Endothelial cell of umbilical vein (primary cell): ENCODE data around the gene TMEM203. TPM values are rescaled to one million over a fixed set of nuclear protein-coding genes. Genes with fewer than 3 reads are reported as not detected.

Experiments used
- BruUV-seq: library from RNA; stranded (reverse); fragments of 400-500 nt; replicated peaks from 2 replicates; lab custom pipeline; 2021; lab: Mats Ljungman, UMichigan
- CTCF ChIA-PET: fragments of 300-600, 350-600 bp; sonication (Branson Sonifier 250); formaldehyde crosslinking; loops from one replicate; lab custom pipeline; 2021; ENCODE audit warnings: antibody characterized with exemption, inconsistent platforms; lab: Charles Lee
- POLR2A ChIA-PET: fragments of 300-600, 350-600 bp; sonication (Branson Sonifier 250); formaldehyde crosslinking; loops from one replicate; lab custom pipeline; 2021; ENCODE audit warnings: antibody characterized with exemption, inconsistent platforms; lab: Charles Lee
- DNase-seq: peaks from one replicate; pipeline ENCODE4 v3.0.0-alpha.2; 2011; ENCODE audit warnings: low read depth, low spot score
- FAIRE-seq: peaks from 2 replicates; lab custom pipeline; 2011; peaks lifted over from hg19 to GRCh38; lab: Jason Lieb, UNC
- H2AFZ ChIP-seq: 2 replicates; pipeline ENCODE4 v1.6.0; 2012; ENCODE audit warnings: low read depth, low read length, control low read depth, inconsistent platforms
- H3K27ac ChIP-seq: 2 replicates; pipeline ENCODE4 v1.5.1; 2011; ENCODE audit warnings: low read depth, mild to moderate bottlenecking, control low read depth, low read length, moderate library complexity; ENCODE audit not compliant: insufficient read depth
- H3K27me3 ChIP-seq, 2 experiments: 2 replicates each; pipeline versions ENCODE4 v1.6.0 to v1.6.1; 2011; ENCODE audit warnings: low read length in 2 of 2, mixed read lengths in 1 of 2; ENCODE audit not compliant: control insufficient read depth in 2 of 2, insufficient read depth in 2 of 2
- H3K36me3 ChIP-seq, 2 experiments: 2 replicates in 1 of 2; 3 replicates in 1 of 2; pipeline ENCODE4 v1.5.1; 2011; ENCODE audit warnings: low read length in 2 of 2, mild to moderate bottlenecking in 1 of 2, moderate library complexity in 1 of 2; ENCODE audit not compliant: control insufficient read depth in 2 of 2, insufficient read depth in 2 of 2; ENCODE audit errors: extremely low read depth in 1 of 2
- H3K4me1 ChIP-seq: 3 replicates; pipeline ENCODE4 v1.5.1; 2011; ENCODE audit warnings: mild to moderate bottlenecking, low read length; ENCODE audit not compliant: control insufficient read depth, insufficient read depth; ENCODE audit errors: extremely low read depth
- H3K4me2 ChIP-seq: 2 replicates; pipeline ENCODE4 v1.6.1; 2011; ENCODE audit warnings: low read length, control low read depth, mixed read lengths; ENCODE audit not compliant: insufficient read depth
- H3K4me3 ChIP-seq, 3 experiments: fragments of 200-600 bp in 1 of 3; sonication (generic), shearing (Covaris generic) in 1 of 3; replicated peaks in 1 of 3; 2 replicates each; pipeline ENCODE4 v1.5.1; 2011 to 2016; ENCODE audit warnings: control low read depth in 3 of 3, low read length in 3 of 3, mild to moderate bottlenecking in 2 of 3, inconsistent platforms in 1 of 3, low read depth in 1 of 3, moderate library complexity in 1 of 3; ENCODE audit not compliant: insufficient read depth in 1 of 3
- H3K79me2 ChIP-seq: 2 replicates; pipeline ENCODE4 v1.6.0; 2012; ENCODE audit warnings: low read length, inconsistent platforms; ENCODE audit not compliant: control insufficient read depth, insufficient read depth
- H3K9ac ChIP-seq: replicated peaks from 2 replicates; pipeline ENCODE3; 2011; ENCODE audit warnings: low read length, control low read depth; ENCODE audit not compliant: insufficient read depth; ENCODE audit errors: extremely low read depth
- H3K9me1 ChIP-seq: replicated peaks from 3 replicates; pipeline ENCODE4 v1.6.0; 2011; ENCODE audit warnings: mild to moderate bottlenecking, low read length; ENCODE audit not compliant: control insufficient read depth, insufficient read depth; ENCODE audit errors: extremely low read depth
- H3K9me3 ChIP-seq: replicated peaks from 2 replicates; pipeline ENCODE4 v1.5.1; 2012; ENCODE audit warnings: low read length, inconsistent platforms; ENCODE audit not compliant: control insufficient read depth, insufficient read depth
- H4K20me1 ChIP-seq: replicated peaks from 2 replicates; pipeline ENCODE3; 2011; ENCODE audit warnings: mild to moderate bottlenecking, low read length; ENCODE audit not compliant: control insufficient read depth, insufficient read depth; ENCODE audit errors: extremely low read depth
- EZH2 ChIP-seq: IDR thresholded peaks from 2 replicates; pipeline ENCODE4 v1.6.1; 2012; ENCODE audit warnings: borderline replicate concordance, low read depth, mild to moderate bottlenecking, moderate library complexity, low read length, inconsistent platforms; ENCODE audit not compliant: severe bottlenecking
- FOS ChIP-seq: IDR thresholded peaks from 2 replicates; pipeline ENCODE4 v1.6.1; 2011; ENCODE audit warnings: mild to moderate bottlenecking, low read length, moderate library complexity, borderline replicate concordance; ENCODE audit not compliant: insufficient read depth
- GATA2 ChIP-seq: IDR thresholded peaks from 2 replicates; pipeline ENCODE4 v1.7.0; 2011; ENCODE audit warnings: low read depth, mild to moderate bottlenecking, moderate library complexity, mixed read lengths, low read length; ENCODE audit not compliant: insufficient read length, insufficient read depth
- JUN ChIP-seq: IDR thresholded peaks from 2 replicates; pipeline ENCODE4 v1.6.1; 2011; ENCODE audit warnings: borderline replicate concordance, low read depth; ENCODE audit not compliant: insufficient read length, insufficient read depth
- MYC ChIP-seq: IDR thresholded peaks from one replicate; pipeline ENCODE4 v1.6.1; 2011; ENCODE audit warnings: mild to moderate bottlenecking, low read depth, low read length
- POLR2A ChIP-seq: IDR thresholded peaks from 2 replicates; pipeline ENCODE4 v1.6.1; 2012; ENCODE audit warnings: low read depth, mild to moderate bottlenecking, control low read depth, low read length
- POLR2AphosphoS5 ChIP-seq: IDR thresholded peaks from 2 replicates; pipeline ENCODE4 v1.6.1; 2012; ENCODE audit warnings: low read depth, mild to moderate bottlenecking, control low read depth, low read length, moderate library complexity; ENCODE audit not compliant: insufficient read depth
- dilution Hi-C: fragments of 300-500 bp; cut with MboI; formaldehyde crosslinking; loops from one replicate; pipeline ENCODE4 v1.15.0; 2019; ENCODE audit warnings: low sequenced_read_pairs; ENCODE audit not compliant: extremely low pct_ligation_motif_present
- intact Hi-C: fragments of 100-400 bp; cut with micrococcal nuclease; formaldehyde crosslinking; loops from one replicate; pipeline ENCODE4 v1.10.0; 2022
- polyA plus RNA-seq, 4 experiments: library from polyadenylated mRNA; depleted of rRNA in 3 of 4; stranded (reverse) in 3 of 4; unstranded in 1 of 4; fragments of >200 nt; gene quantifications; 2 replicates each; pipeline versions ENCODE4 v1.2.1 to v1.2.3, GENCODE V29; 2011 to 2012; ENCODE audit warnings: missing spikeins in 1 of 4
- total RNA-seq: library from RNA; stranded (reverse); gene quantifications from 2 replicates; pipeline ENCODE4 v1.2.3, GENCODE V29; 2021
- TF ChIP-seq, protein P1 (sequence below): IDR thresholded peaks from 2 replicates; pipeline ENCODE4 v1.6.1; 2011; ENCODE audit not compliant: insufficient read depth, insufficient read length

TMEM203 gene
- total and polyA plus RNA-seq, 2 donors (not counting 3 experiments of a cell fraction or from before 2014, with no cell fraction given), result 29.6 to 39.8 TPM

- Histone ChIP-seq H2AFZ (no peak overlapping the region), H3K4me1 (peaks cover 9% of the 10 kb centered on the region), H3K4me3 (no peak overlapping the region), H3K9me3 (no peaks in the 10 kb centered on the region), H3K4me2 (no peak overlapping the region), H3K27ac (no peak overlapping the region), H3K79me2 (peaks cover 6% of the 10 kb centered on the region), H3K36me3 (no peaks in the 10 kb centered on the region), H4K20me1 (no peaks in the 10 kb centered on the region), H3K27me3 (no peaks in the 10 kb centered on the region), H3K9me1 (no peaks in the 10 kb centered on the region), H3K9ac (no peak overlapping the region)
- no peak for FAIRE-seq
- ChIA-PET CTCF (interaction anchor here (1.2 to 1.7 kb wide), 4 partner anchors 10 to 38 kb away, joined by 5 to 8 read pairs (median 6); partner anchors contain the start of genes ANAPC2, RNF224 and SSNA1), POLR2A (interaction anchor here (0.6 kb wide), 1 partner anchor 10 kb away, joined by 3 read pairs; no protein-coding TSS in a partner anchor)
- intact Hi-C loops (no loop called here), dilution Hi-C loops (no loop called here)
- no peak for TF ChIP-seq JUN
- no peak for TF ChIP-seq GATA2
- TF ChIP-seq POLR2AphosphoS5, result no peak
- TF ChIP-seq MYC, result no peak
- TF ChIP-seq EZH2, result no peak
- TF ChIP-seq, protein P1, sequence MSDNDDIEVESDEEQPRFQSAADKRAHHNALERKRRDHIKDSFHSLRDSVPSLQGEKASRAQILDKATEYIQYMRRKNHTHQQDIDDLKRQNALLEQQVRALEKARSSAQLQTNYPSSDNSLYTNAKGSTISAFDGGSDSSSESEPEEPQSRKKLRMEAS, result no peak
- no peak for TF ChIP-seq FOS
- TF ChIP-seq POLR2A, result no peak
- DNase-seq, result no peak
- BruUV-seq, result no TSS peak
These were observed 6.6 kb downstream of the TMEM203 start for GRCh38 chr9:137198902-137199283.
